RWPE2 (cell line): ENCODE data around the gene MCHR2.

ENCODE experiments used
- ATAC-seq: fragments of 200-7000 bp; cut with Tn5 transposase; 3 replicates; pipeline ENCODE4 v1.9.1; 2021; ENCODE audit warnings: low read depth
- DNase-seq: peaks from one replicate; pipeline ENCODE4 v3.0.0-alpha.2; 2020; ENCODE audit warnings: low spot score
- H3K27ac ChIP-seq: fragments of 450-650 bp; 2 replicates; pipeline ENCODE4 v1.5.1; 2017; ENCODE audit warnings: mild to moderate bottlenecking; ENCODE audit not compliant: poor library complexity, severe bottlenecking
- H3K27me3 ChIP-seq: fragments of 250-450 bp; sonication (Bioruptor Pico); 2 replicates; pipeline ENCODE4 v1.5.1; 2021; ENCODE audit warnings: mild to moderate bottlenecking, moderate library complexity; ENCODE audit not compliant: insufficient read depth, poor library complexity, severe bottlenecking
- H3K36me3 ChIP-seq: fragments of 250-450 bp; sonication (Bioruptor Pico); 2 replicates; pipeline ENCODE4 v1.5.1; 2020; ENCODE audit warnings: low read depth, mild to moderate bottlenecking, moderate library complexity
- H3K4me1 ChIP-seq: fragments of 250-450 bp; sonication (Bioruptor Pico); 2 replicates; pipeline ENCODE4 v1.5.1; 2021; ENCODE audit warnings: mild to moderate bottlenecking, moderate library complexity; ENCODE audit not compliant: insufficient read depth, poor library complexity, severe bottlenecking
- H3K4me3 ChIP-seq: fragments of 250-450 bp; sonication (Bioruptor Pico); 2 replicates; pipeline ENCODE4 v1.5.1; 2021; ENCODE audit warnings: mild to moderate bottlenecking, moderate library complexity; ENCODE audit not compliant: severe bottlenecking
- H3K9me3 ChIP-seq: fragments of 250-450 bp; sonication (Bioruptor Pico); 2 replicates; pipeline ENCODE4 v1.5.1; 2021; ENCODE audit warnings: mild to moderate bottlenecking, moderate library complexity; ENCODE audit not compliant: severe bottlenecking
- TF ChIP-seq, protein P1 (sequence below): fragments of 450-650 bp; IDR thresholded peaks from one replicate; pipeline ENCODE4 v1.5.1; 2017; ENCODE audit warnings: mild to moderate bottlenecking, moderate library complexity; ENCODE audit not compliant: poor library complexity, severe bottlenecking

Gene MCHR2

DNA sequence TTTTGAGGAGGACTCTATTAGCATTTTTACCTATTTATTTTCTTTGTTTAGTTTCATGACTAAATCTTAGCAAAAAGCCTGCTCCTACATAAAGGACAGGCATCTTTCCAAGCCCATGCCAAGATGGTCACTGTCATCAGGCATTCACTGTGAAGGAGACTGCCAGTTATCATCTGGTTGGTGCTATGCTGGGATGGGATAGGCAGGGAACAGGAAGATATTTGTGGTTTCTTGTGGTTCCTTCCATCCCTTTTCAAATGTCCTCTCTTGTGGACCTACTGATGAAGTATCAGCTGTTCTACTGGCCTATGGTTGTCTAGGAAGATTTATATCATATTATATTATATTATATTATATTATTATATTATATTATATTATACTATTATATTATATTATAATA lies 107.0 kb downstream of the MCHR2 start:
- ATAC-seq = no peak
- Histone ChIP-seq H3K27me3 (no peaks in the 10 kb centered on the region), H3K9me3 (no peaks in the 10 kb centered on the region), H3K27ac (no peak overlapping the region), H3K4me3 (no peak overlapping the region), H3K36me3 (no peaks in the 10 kb centered on the region), H3K4me1 (no peaks in the 10 kb centered on the region)
- no peak for DNase-seq
- TF ChIP-seq, protein P1, sequence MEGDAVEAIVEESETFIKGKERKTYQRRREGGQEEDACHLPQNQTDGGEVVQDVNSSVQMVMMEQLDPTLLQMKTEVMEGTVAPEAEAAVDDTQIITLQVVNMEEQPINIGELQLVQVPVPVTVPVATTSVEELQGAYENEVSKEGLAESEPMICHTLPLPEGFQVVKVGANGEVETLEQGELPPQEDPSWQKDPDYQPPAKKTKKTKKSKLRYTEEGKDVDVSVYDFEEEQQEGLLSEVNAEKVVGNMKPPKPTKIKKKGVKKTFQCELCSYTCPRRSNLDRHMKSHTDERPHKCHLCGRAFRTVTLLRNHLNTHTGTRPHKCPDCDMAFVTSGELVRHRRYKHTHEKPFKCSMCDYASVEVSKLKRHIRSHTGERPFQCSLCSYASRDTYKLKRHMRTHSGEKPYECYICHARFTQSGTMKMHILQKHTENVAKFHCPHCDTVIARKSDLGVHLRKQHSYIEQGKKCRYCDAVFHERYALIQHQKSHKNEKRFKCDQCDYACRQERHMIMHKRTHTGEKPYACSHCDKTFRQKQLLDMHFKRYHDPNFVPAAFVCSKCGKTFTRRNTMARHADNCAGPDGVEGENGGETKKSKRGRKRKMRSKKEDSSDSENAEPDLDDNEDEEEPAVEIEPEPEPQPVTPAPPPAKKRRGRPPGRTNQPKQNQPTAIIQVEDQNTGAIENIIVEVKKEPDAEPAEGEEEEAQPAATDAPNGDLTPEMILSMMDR = no peak

DNA sequence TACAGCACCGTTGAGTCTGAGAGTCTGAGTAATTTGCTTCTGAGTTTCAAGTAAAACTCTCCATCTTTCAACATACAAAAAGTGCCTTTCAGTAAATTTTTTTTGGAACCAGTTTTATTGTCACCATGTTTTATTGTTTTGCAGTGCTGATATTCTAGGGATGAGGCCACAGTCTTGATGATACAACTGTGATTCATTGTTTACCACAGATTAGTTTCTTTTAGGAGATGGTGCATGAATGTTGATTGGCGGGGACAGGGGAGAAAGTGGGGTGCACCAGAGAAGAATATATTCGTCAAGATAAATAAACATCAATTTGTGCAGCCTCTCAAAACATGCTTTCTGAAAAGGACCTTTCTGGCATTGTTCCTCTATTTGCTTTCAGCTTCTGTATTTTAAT lies 109.0 kb downstream of the MCHR2 start:
- Histone ChIP-seq H3K4me1 (no peaks in the 10 kb centered on the region), H3K9me3 (no peaks in the 10 kb centered on the region), H3K27ac (no peak overlapping the region), H3K4me3 (no peak overlapping the region), H3K27me3 (no peaks in the 10 kb centered on the region), H3K36me3 (no peaks in the 10 kb centered on the region)
- TF ChIP-seq, protein P1 = no peak
- DNase-seq = no peak
- no peak for ATAC-seq

GRCh38 chr6:99882128-99882702 lies 111.8 kb downstream of the MCHR2 start:
- Histone ChIP-seq H3K9me3 (no peaks in the 10 kb centered on the region), H3K27me3 (no peaks in the 10 kb centered on the region), H3K27ac (no peak overlapping the region), H3K4me1 (no peaks in the 10 kb centered on the region), H3K4me3 (no peak overlapping the region), H3K36me3 (no peaks in the 10 kb centered on the region)
- TF ChIP-seq, protein P1 = no peak
- ATAC-seq (no peak), DNase-seq (no peak)

DNA sequence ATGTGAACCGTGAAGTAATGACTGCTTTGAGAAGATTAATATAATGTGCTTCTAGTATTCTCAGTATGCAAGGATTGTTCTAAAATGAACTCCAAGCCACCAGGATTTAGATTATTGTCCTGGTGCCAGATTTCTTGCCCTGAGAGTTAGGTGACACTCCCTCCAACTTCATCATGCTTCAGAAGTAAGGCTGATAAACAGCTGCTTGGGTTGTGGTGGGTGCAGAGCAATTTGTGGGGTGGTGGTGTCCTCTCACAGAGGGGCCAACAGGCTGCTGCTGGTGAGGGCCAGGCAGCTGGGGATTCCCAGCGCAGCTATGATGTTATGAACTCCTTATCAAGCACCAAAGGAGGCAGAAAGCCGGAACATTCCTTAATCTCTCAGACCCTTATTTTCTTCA lies 114.6 kb downstream of the MCHR2 start:
- Histone ChIP-seq H3K36me3 (no peaks in the 10 kb centered on the region), H3K4me3 (no peak overlapping the region), H3K27ac (no peak overlapping the region), H3K4me1 (no peaks in the 10 kb centered on the region), H3K27me3 (no peaks in the 10 kb centered on the region), H3K9me3 (no peaks in the 10 kb centered on the region)
- TF ChIP-seq, protein P1 = no peak
- DNase-seq (no peak), ATAC-seq (no peak)

- DNase-seq (no peak), ATAC-seq (no peak)
- Histone ChIP-seq H3K9me3 (no peaks in the 10 kb centered on the region), H3K4me3 (no peak overlapping the region), H3K27me3 (no peaks in the 10 kb centered on the region), H3K4me1 (no peaks in the 10 kb centered on the region), H3K27ac (no peak overlapping the region), H3K36me3 (no peaks in the 10 kb centered on the region)
- TF ChIP-seq, protein P1 = no peak
Observed at GRCh38 chr6:99875068-99875467, 119.0 kb downstream of the MCHR2 start.
